GM12801 (cell line): Measurements from ENCODE around the gene MAN2B1.

ENCODE experiments used
- TF ChIP-seq, protein P1 (sequence below): IDR thresholded peaks from one replicate; pipeline ENCODE4 v1.5.1; 2011; ENCODE audit warnings: control low read depth; ENCODE audit not compliant: insufficient read length; ENCODE audit errors: extremely low read depth

Gene MAN2B1

DNA sequence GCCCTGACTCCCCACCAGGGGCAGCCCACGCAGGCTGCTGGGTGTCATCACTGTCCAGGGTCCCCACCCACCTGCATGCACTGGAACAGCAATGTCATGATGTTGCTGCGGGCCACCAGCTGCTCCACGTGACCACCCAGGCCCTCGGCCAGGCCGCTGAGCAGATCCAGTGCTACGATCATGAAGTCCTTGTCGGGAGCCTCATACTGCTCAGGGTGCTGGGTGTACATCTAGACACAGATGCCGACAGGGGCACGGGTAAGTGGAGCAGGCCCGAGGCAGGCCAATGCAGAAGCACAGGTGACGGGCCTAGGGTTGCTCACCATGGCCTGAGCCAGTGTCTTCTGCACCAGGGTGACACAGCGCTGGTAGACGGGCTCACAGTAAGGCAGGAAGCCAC is 38.6 kb upstream of the MAN2B1 start:
- TF ChIP-seq, protein P1, sequence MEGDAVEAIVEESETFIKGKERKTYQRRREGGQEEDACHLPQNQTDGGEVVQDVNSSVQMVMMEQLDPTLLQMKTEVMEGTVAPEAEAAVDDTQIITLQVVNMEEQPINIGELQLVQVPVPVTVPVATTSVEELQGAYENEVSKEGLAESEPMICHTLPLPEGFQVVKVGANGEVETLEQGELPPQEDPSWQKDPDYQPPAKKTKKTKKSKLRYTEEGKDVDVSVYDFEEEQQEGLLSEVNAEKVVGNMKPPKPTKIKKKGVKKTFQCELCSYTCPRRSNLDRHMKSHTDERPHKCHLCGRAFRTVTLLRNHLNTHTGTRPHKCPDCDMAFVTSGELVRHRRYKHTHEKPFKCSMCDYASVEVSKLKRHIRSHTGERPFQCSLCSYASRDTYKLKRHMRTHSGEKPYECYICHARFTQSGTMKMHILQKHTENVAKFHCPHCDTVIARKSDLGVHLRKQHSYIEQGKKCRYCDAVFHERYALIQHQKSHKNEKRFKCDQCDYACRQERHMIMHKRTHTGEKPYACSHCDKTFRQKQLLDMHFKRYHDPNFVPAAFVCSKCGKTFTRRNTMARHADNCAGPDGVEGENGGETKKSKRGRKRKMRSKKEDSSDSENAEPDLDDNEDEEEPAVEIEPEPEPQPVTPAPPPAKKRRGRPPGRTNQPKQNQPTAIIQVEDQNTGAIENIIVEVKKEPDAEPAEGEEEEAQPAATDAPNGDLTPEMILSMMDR: no peak

DNA sequence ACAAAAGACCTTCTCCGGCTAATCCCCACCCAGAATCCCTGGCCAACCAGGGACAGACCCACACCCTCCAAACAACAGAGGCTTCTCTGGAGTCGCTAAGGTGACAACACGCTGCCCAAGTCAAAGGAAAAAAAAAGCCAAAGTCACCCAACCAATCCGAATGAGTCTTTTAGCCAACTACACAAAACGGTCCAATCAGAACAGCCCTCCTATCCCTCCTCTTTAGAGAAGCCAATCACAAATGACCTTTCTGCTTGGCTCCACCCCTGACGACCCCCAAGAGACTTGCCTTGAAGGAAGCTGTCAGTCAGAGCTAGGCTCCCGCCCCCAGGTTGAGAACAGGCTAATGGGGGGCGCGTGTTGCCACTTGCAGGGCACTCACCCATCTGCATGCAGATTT is 36.5 kb upstream of the MAN2B1 start:
- TF ChIP-seq, protein P1: no peak

DNA sequence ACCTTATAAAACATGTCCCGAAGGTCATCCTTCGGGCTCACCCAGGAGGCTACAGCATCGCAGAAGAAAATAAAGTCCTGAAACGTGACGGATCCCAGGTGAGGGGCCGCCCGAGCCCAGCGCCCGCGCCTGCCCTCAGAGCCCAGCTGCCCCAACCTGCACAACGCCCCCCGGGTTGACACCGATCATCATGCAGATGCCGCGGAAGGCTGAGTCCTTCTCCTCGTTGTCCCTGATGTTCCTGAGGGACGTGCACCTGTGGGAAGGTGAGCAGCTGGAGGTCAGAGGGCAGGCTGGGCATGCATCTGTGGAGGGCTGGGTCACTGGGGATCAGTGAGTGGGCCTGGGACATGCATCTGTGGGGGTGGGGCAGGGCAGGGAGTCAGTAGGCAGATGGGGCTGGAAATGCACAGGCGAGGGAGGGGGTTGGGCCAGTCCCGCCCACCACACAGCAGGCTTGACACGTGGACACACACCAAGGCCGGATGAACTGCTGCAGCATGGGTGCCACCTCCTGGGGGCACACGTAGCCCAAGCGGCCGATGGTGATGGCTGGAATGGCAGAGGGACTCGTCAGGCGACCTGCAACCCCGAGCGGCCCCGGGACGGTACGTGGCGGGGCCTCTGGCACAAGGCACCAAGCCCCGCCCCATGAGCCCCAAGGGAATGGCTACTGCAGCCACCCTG is 35.2 kb upstream of the MAN2B1 start:
- TF ChIP-seq, protein P1: no peak

DNA sequence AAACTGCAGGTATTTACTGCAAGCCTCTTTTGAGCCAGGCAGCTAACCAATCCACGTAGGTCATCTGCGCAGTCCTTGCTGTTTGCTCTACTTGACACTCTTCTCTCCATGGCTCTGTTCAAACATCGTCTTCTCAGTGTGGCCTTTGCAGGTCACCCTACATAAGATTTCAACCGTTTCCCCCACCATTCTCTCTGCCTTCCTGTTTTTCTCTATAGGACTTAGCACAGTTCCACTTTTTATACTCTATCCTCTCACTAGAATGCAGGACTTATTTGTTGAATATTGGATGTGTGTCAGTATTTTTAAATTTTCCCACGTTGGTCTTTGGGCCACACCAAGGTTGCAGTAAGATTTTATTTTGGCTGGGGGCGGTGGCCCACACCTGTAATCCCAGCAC is 31.6 kb upstream of the MAN2B1 start:
- TF ChIP-seq, protein P1: no peak

DNA sequence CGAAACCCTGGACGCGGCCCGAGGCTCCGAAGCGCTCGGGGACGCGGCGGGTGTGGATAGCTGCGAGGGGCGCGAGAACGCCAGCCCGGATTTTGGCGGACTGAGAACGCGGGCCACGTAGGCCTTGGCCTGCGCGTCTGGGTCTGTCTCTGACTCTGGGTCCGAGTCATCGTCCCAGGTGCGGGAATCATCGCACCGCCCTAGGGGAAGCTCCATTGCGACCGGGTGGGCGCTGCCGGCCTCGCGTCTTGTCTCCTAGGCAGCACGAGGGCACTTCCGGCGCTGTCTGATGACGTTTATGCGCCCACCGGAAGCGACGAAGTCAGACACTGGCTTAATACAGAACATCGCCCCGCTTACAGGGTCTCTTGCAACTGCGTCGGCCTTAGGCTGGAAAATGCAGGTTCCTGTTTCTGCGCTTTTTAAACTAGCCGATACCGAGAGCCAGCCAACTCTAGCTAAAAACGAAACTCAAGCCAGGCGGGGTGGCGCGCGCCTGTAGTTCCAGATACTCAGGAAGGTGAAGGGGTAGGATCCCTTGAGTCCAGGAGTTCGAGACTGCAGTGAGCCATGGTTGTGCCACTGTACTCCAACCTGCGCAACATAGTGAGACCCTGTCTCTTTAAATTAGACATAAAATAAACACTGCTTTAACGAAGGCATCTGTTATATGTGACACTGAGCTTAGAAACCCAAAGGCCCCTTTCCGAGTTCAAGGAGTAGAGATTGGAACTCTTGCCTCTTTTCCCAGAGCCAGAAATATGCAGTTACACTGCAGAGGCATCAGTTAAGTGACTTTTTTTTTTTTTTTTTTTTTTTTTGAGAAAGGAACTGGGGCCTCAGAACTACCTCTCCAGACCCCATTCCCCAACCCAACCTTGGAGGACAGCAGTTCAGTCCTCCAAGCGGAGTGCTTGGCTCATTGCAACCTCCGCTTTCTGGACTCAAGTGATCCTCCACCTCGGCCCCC is 30.1 kb upstream of the MAN2B1 start, which contains the start of gene FBXW9:
Gene FBXW9, minus strand, starts transcription at position 266 of the 970 bp plus-strand sequence. Its CDS starts 50 bp downstream, at position 216.
- TF ChIP-seq, protein P1: no peak

DNA sequence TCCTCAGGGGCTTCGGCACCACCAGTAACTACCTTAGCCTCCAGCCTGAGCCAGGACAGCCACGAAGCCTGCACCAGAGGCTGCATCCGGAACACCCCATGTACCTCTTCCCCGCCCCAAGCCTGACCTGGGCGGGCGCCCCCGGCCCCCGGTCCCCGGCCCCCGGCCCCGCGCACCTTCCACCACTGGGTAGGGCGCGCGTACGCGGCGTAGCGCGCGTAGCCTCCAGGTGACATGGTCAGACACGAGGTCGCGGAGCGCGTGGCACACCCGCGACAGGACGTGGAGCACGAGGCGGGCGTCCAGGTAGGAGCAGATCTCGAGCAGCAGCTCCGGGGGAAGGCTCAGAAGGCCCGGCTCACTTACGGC is 29.4 kb upstream of the MAN2B1 start:
- TF ChIP-seq, protein P1: no peak

DNA sequence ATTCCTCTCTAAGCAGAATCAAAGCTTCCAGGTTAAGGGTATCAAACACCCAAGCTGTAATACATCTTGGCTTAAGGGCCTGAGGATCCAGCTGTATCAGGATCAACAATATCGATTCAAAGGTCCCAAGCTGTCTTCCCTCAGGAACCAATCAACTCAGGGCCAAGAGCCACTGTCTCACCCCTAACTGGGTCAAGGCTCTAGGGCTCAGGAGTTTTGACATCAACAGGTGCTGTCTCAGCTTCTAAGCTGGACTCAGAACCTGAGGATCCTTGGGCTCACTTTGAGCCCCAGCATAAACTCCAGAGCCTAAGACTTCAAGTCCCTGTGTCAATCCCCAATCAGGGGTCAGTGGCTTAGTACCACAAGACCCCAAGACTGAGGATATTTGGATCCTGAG is 29.0 kb upstream of the MAN2B1 start:
- TF ChIP-seq, protein P1: no peak
